ENCODE results near the gene CRYBB1. TPM values are rescaled to one million over a fixed set of nuclear protein-coding genes. Genes with fewer than 3 reads are reported as not detected.

Gene CRYBB1
- total RNA-seq, 2 experiments from 2014 or later, result 0.48 TPM; not detected in 1

GRCh38 chr22:26597026-26597425 lies 20.8 kb downstream of the CRYBB1 start:
- no peaks in the 10 kb centered on the region for H3K9me3 Mint-ChIP-seq
- CTCF ChIA-PET, result no interaction called here
- POLR2A ChIA-PET, result no interaction called here
- H3K27ac Mint-ChIP-seq, result no peak overlapping the region
- intact Hi-C loops (cut with micrococcal nuclease), result no loop called here
- peaks cover 22% of the 10 kb centered on the region for H3K4me1 Mint-ChIP-seq (ENCODE audit: low read depth)
- DNase-seq, result no peak
- no peak overlapping the region for H3K4me3 Mint-ChIP-seq
- H3K36me3 Mint-ChIP-seq, result no peaks in the 10 kb centered on the region
- no peaks in the 10 kb centered on the region for H3K27me3 Mint-ChIP-seq

- DNase-seq, result no peak
- Mint-ChIP-seq H3K27ac (no peak overlapping the region), H3K4me3 (no peak overlapping the region), H3K4me1 (ENCODE audit: low read depth) (peaks cover 34% of the 10 kb centered on the region), H3K9me3 (no peaks in the 10 kb centered on the region), H3K27me3 (no peaks in the 10 kb centered on the region), H3K36me3 (no peaks in the 10 kb centered on the region)
- ChIA-PET POLR2A (no interaction called here), CTCF (interaction anchor here (0.9 to 1.5 kb wide), 2 partner anchors 10 to 72 kb away, joined by 3 to 5 read pairs; no protein-coding TSS in a partner anchor)
- intact Hi-C loops (cut with micrococcal nuclease), result loop anchor here (5.0 kb wide), 1 partner anchor 91 kb away; no protein-coding TSS in a partner anchor
Measured at GRCh38 chr22:26593763-26594162, 24.1 kb downstream of the CRYBB1 start.

GRCh38 chr22:26592421-26592891 lies 25.4 kb downstream of the CRYBB1 start:
- Mint-ChIP-seq H3K4me1 (ENCODE audit: low read depth) (peaks cover 41% of the 10 kb centered on the region), H3K27ac (peak overlapping the region; percentile 35), H3K27me3 (no peaks in the 10 kb centered on the region), H3K4me3 (no peak overlapping the region), H3K36me3 (no peaks in the 10 kb centered on the region), H3K9me3 (no peaks in the 10 kb centered on the region)
- intact Hi-C loops (cut with micrococcal nuclease), result loop anchor here (1.0 to 5.0 kb wide), 2 partner anchors 18 to 90 kb away; no protein-coding TSS in a partner anchor
- DNase-seq, result peak; percentile 73
- POLR2A ChIA-PET, result interaction anchor here (0.8 kb wide), 1 partner anchor 81 kb away, joined by 3 read pairs; no protein-coding TSS in a partner anchor
- CTCF ChIA-PET, result interaction anchor here (1.5 to 1.6 kb wide), 2 partner anchors 73 to 81 kb away, joined by 5 to 7 read pairs; no protein-coding TSS in a partner anchor

- no peaks in the 10 kb centered on the region for H3K27me3 Mint-ChIP-seq
- no peaks in the 10 kb centered on the region for H3K9me3 Mint-ChIP-seq
- H3K36me3 Mint-ChIP-seq, result no peaks in the 10 kb centered on the region
- ChIA-PET CTCF (interaction anchor here (0.7 to 1.4 kb wide), 2 partner anchors 36 to 75 kb away, joined by 3 to 4 read pairs; no protein-coding TSS in a partner anchor), POLR2A (interaction anchor here (0.6 to 1.6 kb wide), 6 partner anchors 9 to 109 kb away, joined by 3 to 6 read pairs (median 3); partner anchors contain the start of genes HPS4 and SRRD)
- intact Hi-C loops (cut with micrococcal nuclease), result loop anchor here (1.0 to 5.0 kb wide), 3 partner anchors 53 to 107 kb away; partner anchors contain the start of genes HPS4 and SRRD
- peaks cover 55% of the 10 kb centered on the region for H3K4me1 Mint-ChIP-seq (ENCODE audit: low read depth)
- DNase-seq, result peak; percentile 84
- H3K27ac Mint-ChIP-seq, result peak within 1 kb of the TSS; percentile 88
- H3K4me3 Mint-ChIP-seq, result peak within 1 kb of the TSS; percentile 86
Measured at GRCh38 chr22:26589845-26590736, 27.7 kb downstream of the CRYBB1 start, which contains the start of gene TPST2. TPST2 (minus strand) TSS chr22:26590132; CDS start chr22:26541630, 48,502 bp downstream.

GRCh38 chr22:26589367-26589844 lies 28.4 kb downstream of the CRYBB1 start:
- ChIA-PET CTCF (interaction anchor here (1.4 kb wide), 1 partner anchor 76 kb away, joined by 4 read pairs; no protein-coding TSS in a partner anchor), POLR2A (interaction anchor here (1.6 kb wide), 1 partner anchor 106 kb away, joined by 6 read pairs; the partner anchor contains the start of genes HPS4 and SRRD)
- DNase-seq, result peak; percentile 52
- intact Hi-C loops (cut with micrococcal nuclease), result no loop called here
- peak overlapping the region; percentile 56 for H3K27ac Mint-ChIP-seq
- peak overlapping the region; percentile 86 for H3K4me3 Mint-ChIP-seq
- H3K36me3 Mint-ChIP-seq, result no peaks in the 10 kb centered on the region
- no peaks in the 10 kb centered on the region for H3K9me3 Mint-ChIP-seq
- peaks cover 61% of the 10 kb centered on the region for H3K4me1 Mint-ChIP-seq (ENCODE audit: low read depth)
- no peaks in the 10 kb centered on the region for H3K27me3 Mint-ChIP-seq

- Mint-ChIP-seq H3K27ac (peak overlapping the region; percentile 56), H3K4me3 (peak overlapping the region; percentile 86), H3K36me3 (no peaks in the 10 kb centered on the region), H3K9me3 (no peaks in the 10 kb centered on the region), H3K27me3 (no peaks in the 10 kb centered on the region), H3K4me1 (ENCODE audit: low read depth) (peaks cover 59% of the 10 kb centered on the region)
- POLR2A ChIA-PET, result no interaction called here
- intact Hi-C loops (cut with micrococcal nuclease), result no loop called here
- CTCF ChIA-PET, result no interaction called here
- DNase-seq, result no peak
Measured at GRCh38 chr22:26588729-26589366, 29.0 kb downstream of the CRYBB1 start.

- no peaks in the 10 kb centered on the region for H3K9me3 Mint-ChIP-seq
- no peaks in the 10 kb centered on the region for H3K27me3 Mint-ChIP-seq
- peaks cover 53% of the 10 kb centered on the region for H3K4me1 Mint-ChIP-seq (ENCODE audit: low read depth)
- H3K4me3 Mint-ChIP-seq, result peak overlapping the region; percentile 86
- ChIA-PET CTCF (no interaction called here), POLR2A (no interaction called here)
- no peak overlapping the region for H3K27ac Mint-ChIP-seq
- no peaks in the 10 kb centered on the region for H3K36me3 Mint-ChIP-seq
- no peak for DNase-seq
- intact Hi-C loops (cut with micrococcal nuclease), result no loop called here
Measured at GRCh38 chr22:26587991-26588613, 29.7 kb downstream of the CRYBB1 start.

GRCh38 chr22:26586556-26587325 lies 31.1 kb downstream of the CRYBB1 start:
- no peak overlapping the region for H3K4me3 Mint-ChIP-seq
- peak overlapping the region; percentile 45 for H3K27ac Mint-ChIP-seq
- ChIA-PET CTCF (no interaction called here), POLR2A (no interaction called here)
- H3K27me3 Mint-ChIP-seq, result no peaks in the 10 kb centered on the region
- DNase-seq, result no peak
- H3K9me3 Mint-ChIP-seq, result no peaks in the 10 kb centered on the region
- intact Hi-C loops (cut with micrococcal nuclease), result no loop called here
- H3K36me3 Mint-ChIP-seq, result no peaks in the 10 kb centered on the region
- H3K4me1 Mint-ChIP-seq (ENCODE audit: low read depth), result peaks cover 43% of the 10 kb centered on the region

GRCh38 chr22:26585104-26585790 lies 32.6 kb downstream of the CRYBB1 start:
- no peak overlapping the region for H3K4me3 Mint-ChIP-seq

GRCh38 chr22:26584010-26584409 lies 33.8 kb downstream of the CRYBB1 start:
- peaks cover 58% of the 10 kb centered on the region for H3K4me1 Mint-ChIP-seq (ENCODE audit: low read depth)
- no peaks in the 10 kb centered on the region for H3K27me3 Mint-ChIP-seq
- peaks cover 5% of the 10 kb centered on the region for H3K36me3 Mint-ChIP-seq
- H3K9me3 Mint-ChIP-seq, result no peaks in the 10 kb centered on the region
- DNase-seq, result no peak
- CTCF ChIA-PET, result no interaction called here
- no peak overlapping the region for H3K4me3 Mint-ChIP-seq
- no peak overlapping the region for H3K27ac Mint-ChIP-seq
- intact Hi-C loops (cut with micrococcal nuclease), result no loop called here
- POLR2A ChIA-PET, result no interaction called here

More at GRCh38 chr22:26585104-26585790, 32.6 kb downstream of the CRYBB1 start:
- no peak for DNase-seq
- POLR2A ChIA-PET, result no interaction called here
- no peaks in the 10 kb centered on the region for H3K27me3 Mint-ChIP-seq
- CTCF ChIA-PET, result interaction anchor here (0.5 to 0.6 kb wide), 2 partner anchors 39 to 62 kb away, joined by 3 read pairs; no protein-coding TSS in a partner anchor
- no peak overlapping the region for H3K27ac Mint-ChIP-seq
- peaks cover 4% of the 10 kb centered on the region for H3K36me3 Mint-ChIP-seq
- intact Hi-C loops (cut with micrococcal nuclease), result no loop called here
- no peaks in the 10 kb centered on the region for H3K9me3 Mint-ChIP-seq
- peaks cover 46% of the 10 kb centered on the region for H3K4me1 Mint-ChIP-seq (ENCODE audit: low read depth)

Data from activated CD4-positive, alpha-beta memory T cell treated with anti-CD3 and anti-CD28 coated beads for 36 hours (primary cell).